Endothelial cell of umbilical vein (primary cell): ENCODE results near the gene NT5DC2. TPM values are rescaled to one million over a fixed set of nuclear protein-coding genes. Genes with fewer than 3 reads are reported as not detected.

Experiments
- BruUV-seq: library from RNA; stranded (reverse); fragments of 400-500 nt; replicated peaks from 2 replicates; lab custom pipeline; 2021; lab: Mats Ljungman, UMichigan
- CTCF ChIA-PET: fragments of 300-600, 350-600 bp; sonication (Branson Sonifier 250); formaldehyde crosslinking; loops from one replicate; lab custom pipeline; 2021; ENCODE audit warnings: antibody characterized with exemption, inconsistent platforms; lab: Charles Lee
- POLR2A ChIA-PET: fragments of 300-600, 350-600 bp; sonication (Branson Sonifier 250); formaldehyde crosslinking; loops from one replicate; lab custom pipeline; 2021; ENCODE audit warnings: antibody characterized with exemption, inconsistent platforms; lab: Charles Lee
- DNase-seq: peaks from one replicate; pipeline ENCODE4 v3.0.0-alpha.2; 2011; ENCODE audit warnings: low read depth, low spot score
- FAIRE-seq: peaks from 2 replicates; lab custom pipeline; 2011; peaks lifted over from hg19 to GRCh38; lab: Jason Lieb, UNC
- H2AFZ ChIP-seq: 2 replicates; pipeline ENCODE4 v1.6.0; 2012; ENCODE audit warnings: low read depth, low read length, control low read depth, inconsistent platforms
- H3K27ac ChIP-seq: 2 replicates; pipeline ENCODE4 v1.5.1; 2011; ENCODE audit warnings: low read depth, mild to moderate bottlenecking, control low read depth, low read length, moderate library complexity; ENCODE audit not compliant: insufficient read depth
- H3K27me3 ChIP-seq, 2 experiments: 2 replicates each; pipeline versions ENCODE4 v1.6.0 to v1.6.1; 2011; ENCODE audit warnings: low read length in 2 of 2, mixed read lengths in 1 of 2; ENCODE audit not compliant: control insufficient read depth in 2 of 2, insufficient read depth in 2 of 2
- H3K36me3 ChIP-seq, 2 experiments: 2 replicates in 1 of 2; 3 replicates in 1 of 2; pipeline ENCODE4 v1.5.1; 2011; ENCODE audit warnings: low read length in 2 of 2, mild to moderate bottlenecking in 1 of 2, moderate library complexity in 1 of 2; ENCODE audit not compliant: control insufficient read depth in 2 of 2, insufficient read depth in 2 of 2; ENCODE audit errors: extremely low read depth in 1 of 2
- H3K4me1 ChIP-seq: 3 replicates; pipeline ENCODE4 v1.5.1; 2011; ENCODE audit warnings: mild to moderate bottlenecking, low read length; ENCODE audit not compliant: control insufficient read depth, insufficient read depth; ENCODE audit errors: extremely low read depth
- H3K4me2 ChIP-seq: 2 replicates; pipeline ENCODE4 v1.6.1; 2011; ENCODE audit warnings: low read length, control low read depth, mixed read lengths; ENCODE audit not compliant: insufficient read depth
- H3K4me3 ChIP-seq, 3 experiments: fragments of 200-600 bp in 1 of 3; sonication (generic), shearing (Covaris generic) in 1 of 3; replicated peaks in 1 of 3; 2 replicates each; pipeline ENCODE4 v1.5.1; 2011 to 2016; ENCODE audit warnings: control low read depth in 3 of 3, low read length in 3 of 3, mild to moderate bottlenecking in 2 of 3, inconsistent platforms in 1 of 3, low read depth in 1 of 3, moderate library complexity in 1 of 3; ENCODE audit not compliant: insufficient read depth in 1 of 3
- H3K79me2 ChIP-seq: 2 replicates; pipeline ENCODE4 v1.6.0; 2012; ENCODE audit warnings: low read length, inconsistent platforms; ENCODE audit not compliant: control insufficient read depth, insufficient read depth
- H3K9ac ChIP-seq: replicated peaks from 2 replicates; pipeline ENCODE3; 2011; ENCODE audit warnings: low read length, control low read depth; ENCODE audit not compliant: insufficient read depth; ENCODE audit errors: extremely low read depth
- H3K9me1 ChIP-seq: replicated peaks from 3 replicates; pipeline ENCODE4 v1.6.0; 2011; ENCODE audit warnings: mild to moderate bottlenecking, low read length; ENCODE audit not compliant: control insufficient read depth, insufficient read depth; ENCODE audit errors: extremely low read depth
- H3K9me3 ChIP-seq: replicated peaks from 2 replicates; pipeline ENCODE4 v1.5.1; 2012; ENCODE audit warnings: low read length, inconsistent platforms; ENCODE audit not compliant: control insufficient read depth, insufficient read depth
- H4K20me1 ChIP-seq: replicated peaks from 2 replicates; pipeline ENCODE3; 2011; ENCODE audit warnings: mild to moderate bottlenecking, low read length; ENCODE audit not compliant: control insufficient read depth, insufficient read depth; ENCODE audit errors: extremely low read depth
- EZH2 ChIP-seq: IDR thresholded peaks from 2 replicates; pipeline ENCODE4 v1.6.1; 2012; ENCODE audit warnings: borderline replicate concordance, low read depth, mild to moderate bottlenecking, moderate library complexity, low read length, inconsistent platforms; ENCODE audit not compliant: severe bottlenecking
- FOS ChIP-seq: IDR thresholded peaks from 2 replicates; pipeline ENCODE4 v1.6.1; 2011; ENCODE audit warnings: mild to moderate bottlenecking, low read length, moderate library complexity, borderline replicate concordance; ENCODE audit not compliant: insufficient read depth
- GATA2 ChIP-seq: IDR thresholded peaks from 2 replicates; pipeline ENCODE4 v1.7.0; 2011; ENCODE audit warnings: low read depth, mild to moderate bottlenecking, moderate library complexity, mixed read lengths, low read length; ENCODE audit not compliant: insufficient read length, insufficient read depth
- JUN ChIP-seq: IDR thresholded peaks from 2 replicates; pipeline ENCODE4 v1.6.1; 2011; ENCODE audit warnings: borderline replicate concordance, low read depth; ENCODE audit not compliant: insufficient read length, insufficient read depth
- MYC ChIP-seq: IDR thresholded peaks from one replicate; pipeline ENCODE4 v1.6.1; 2011; ENCODE audit warnings: mild to moderate bottlenecking, low read depth, low read length
- POLR2A ChIP-seq: IDR thresholded peaks from 2 replicates; pipeline ENCODE4 v1.6.1; 2012; ENCODE audit warnings: low read depth, mild to moderate bottlenecking, control low read depth, low read length
- POLR2AphosphoS5 ChIP-seq: IDR thresholded peaks from 2 replicates; pipeline ENCODE4 v1.6.1; 2012; ENCODE audit warnings: low read depth, mild to moderate bottlenecking, control low read depth, low read length, moderate library complexity; ENCODE audit not compliant: insufficient read depth
- dilution Hi-C: fragments of 300-500 bp; cut with MboI; formaldehyde crosslinking; loops from one replicate; pipeline ENCODE4 v1.15.0; 2019; ENCODE audit warnings: low sequenced_read_pairs; ENCODE audit not compliant: extremely low pct_ligation_motif_present
- intact Hi-C: fragments of 100-400 bp; cut with micrococcal nuclease; formaldehyde crosslinking; loops from one replicate; pipeline ENCODE4 v1.10.0; 2022
- polyA plus RNA-seq, 4 experiments: library from polyadenylated mRNA; depleted of rRNA in 3 of 4; stranded (reverse) in 3 of 4; unstranded in 1 of 4; fragments of >200 nt; gene quantifications; 2 replicates each; pipeline versions ENCODE4 v1.2.1 to v1.2.3, GENCODE V29; 2011 to 2012; ENCODE audit warnings: missing spikeins in 1 of 4
- total RNA-seq: library from RNA; stranded (reverse); gene quantifications from 2 replicates; pipeline ENCODE4 v1.2.3, GENCODE V29; 2021
- TF ChIP-seq, protein P1 (sequence below), 2 donors: IDR thresholded peaks; 1 replicate in 1 of 2; 2 replicates in 1 of 2; pipeline ENCODE4 v1.5.1; 2011; ENCODE audit warnings: low read length in 2 of 2, mild to moderate bottlenecking in 2 of 2, moderate library complexity in 2 of 2, control low read depth in 1 of 2, inconsistent platforms in 1 of 2, low read depth in 1 of 2; ENCODE audit not compliant: insufficient read depth in 1 of 2; ENCODE audit errors: extremely low read depth in 1 of 2
- TF ChIP-seq, protein P2 (sequence below): IDR thresholded peaks from 2 replicates; pipeline ENCODE4 v1.6.1; 2011; ENCODE audit not compliant: insufficient read depth, insufficient read length

NT5DC2 gene
- total and polyA plus RNA-seq, 2 donors (not counting 3 experiments of a cell fraction or from before 2014, with no cell fraction given): 298 to 402 TPM

DNA sequence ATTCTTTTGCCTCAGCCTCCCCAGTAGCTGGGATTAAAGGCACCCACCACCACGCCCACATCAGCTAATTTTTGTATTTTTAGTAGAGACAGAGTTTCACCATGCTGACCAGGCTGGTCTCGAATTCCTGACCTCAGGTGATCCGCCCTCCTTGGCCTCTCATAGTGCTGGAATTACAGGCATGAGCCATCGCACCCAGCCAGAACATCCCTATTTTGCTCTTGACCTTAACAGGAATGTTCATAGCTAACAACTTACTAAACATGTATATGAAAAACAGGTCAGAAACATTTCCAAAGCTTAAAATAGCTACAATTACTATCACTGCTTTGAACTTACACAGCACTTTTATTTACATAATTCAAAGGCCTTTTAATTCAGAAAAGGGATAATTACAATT lies 36.4 kb upstream of the NT5DC2 start:
- no peak overlapping the region for H3K4me2 ChIP-seq
- POLR2A ChIA-PET: no interaction called here

More for the DNA sequence above, 36.4 kb upstream of the NT5DC2 start:
- Histone ChIP-seq H3K79me2 (no peaks in the 10 kb centered on the region), H4K20me1 (no peaks in the 10 kb centered on the region), H3K9ac (no peak overlapping the region), H3K9me1 (no peaks in the 10 kb centered on the region), H3K27me3 (no peaks in the 10 kb centered on the region), H3K4me3 (no peak overlapping the region), H3K9me3 (no peaks in the 10 kb centered on the region), H3K27ac (no peak overlapping the region), H2AFZ (no peak overlapping the region), H3K36me3 (peaks cover 9% of the 10 kb centered on the region in 2 experiments), H3K4me1 (no peaks in the 10 kb centered on the region)
- no peak for FAIRE-seq
- intact Hi-C loops: no loop called here
- CTCF ChIA-PET: interaction anchor here (0.8 to 2.0 kb wide), 3 partner anchors 10 to 25 kb away, joined by 3 to 4 read pairs (median 4); no protein-coding TSS in a partner anchor
- dilution Hi-C loops: no loop called here
- BruUV-seq: no TSS peak
- DNase-seq: no peak
- TF ChIP-seq EZH2 (no peak), GATA2 (no peak), MYC (no peak), FOS (no peak), JUN (no peak), POLR2AphosphoS5 (no peak), POLR2A (no peak)
- TF ChIP-seq, protein P1, sequence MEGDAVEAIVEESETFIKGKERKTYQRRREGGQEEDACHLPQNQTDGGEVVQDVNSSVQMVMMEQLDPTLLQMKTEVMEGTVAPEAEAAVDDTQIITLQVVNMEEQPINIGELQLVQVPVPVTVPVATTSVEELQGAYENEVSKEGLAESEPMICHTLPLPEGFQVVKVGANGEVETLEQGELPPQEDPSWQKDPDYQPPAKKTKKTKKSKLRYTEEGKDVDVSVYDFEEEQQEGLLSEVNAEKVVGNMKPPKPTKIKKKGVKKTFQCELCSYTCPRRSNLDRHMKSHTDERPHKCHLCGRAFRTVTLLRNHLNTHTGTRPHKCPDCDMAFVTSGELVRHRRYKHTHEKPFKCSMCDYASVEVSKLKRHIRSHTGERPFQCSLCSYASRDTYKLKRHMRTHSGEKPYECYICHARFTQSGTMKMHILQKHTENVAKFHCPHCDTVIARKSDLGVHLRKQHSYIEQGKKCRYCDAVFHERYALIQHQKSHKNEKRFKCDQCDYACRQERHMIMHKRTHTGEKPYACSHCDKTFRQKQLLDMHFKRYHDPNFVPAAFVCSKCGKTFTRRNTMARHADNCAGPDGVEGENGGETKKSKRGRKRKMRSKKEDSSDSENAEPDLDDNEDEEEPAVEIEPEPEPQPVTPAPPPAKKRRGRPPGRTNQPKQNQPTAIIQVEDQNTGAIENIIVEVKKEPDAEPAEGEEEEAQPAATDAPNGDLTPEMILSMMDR (IDR thresholded peaks at IDR 0.05; ENCODE audit: extremely low read depth in 1 of 2, insufficient read depth in 1 of 2, low read depth in 1 of 2, low read length in 2 of 2): no peak
- TF ChIP-seq, protein P2, sequence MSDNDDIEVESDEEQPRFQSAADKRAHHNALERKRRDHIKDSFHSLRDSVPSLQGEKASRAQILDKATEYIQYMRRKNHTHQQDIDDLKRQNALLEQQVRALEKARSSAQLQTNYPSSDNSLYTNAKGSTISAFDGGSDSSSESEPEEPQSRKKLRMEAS: no peak
